ENCODE measurements around the gene STK10.
"Not testable (repeated sequence)": the region's sequence is repeated elsewhere in the genome, so short reads cannot be mapped to it uniquely, and the experiment has no call there.

Gene STK10

DNA sequence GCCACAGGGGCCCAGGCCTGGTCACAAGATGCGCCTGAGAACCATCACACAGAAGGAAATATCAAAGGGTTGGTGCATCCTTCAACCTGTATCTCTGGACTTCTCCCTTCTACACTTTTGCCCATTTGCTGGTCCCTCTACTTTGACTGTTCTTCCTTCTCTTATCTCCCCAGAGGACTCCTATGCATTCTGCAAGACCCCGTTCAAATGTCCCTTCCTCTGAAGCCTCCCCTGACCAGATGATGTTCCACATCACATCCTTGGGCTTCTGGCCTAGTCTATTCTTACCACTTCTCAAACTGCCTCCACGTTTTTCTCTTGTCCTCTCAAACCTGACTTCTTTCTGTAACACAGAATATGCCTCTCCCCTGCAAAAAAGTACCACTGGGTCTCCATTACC is 34.3 kb downstream of the STK10 start:
- TF ChIP-seq CTCF (IDR thresholded peaks at IDR 0.05; ENCODE audit: low read depth, low read length): no peak
- DNase-seq (ENCODE audit: extremely low read depth, low read depth): no peak

DNA sequence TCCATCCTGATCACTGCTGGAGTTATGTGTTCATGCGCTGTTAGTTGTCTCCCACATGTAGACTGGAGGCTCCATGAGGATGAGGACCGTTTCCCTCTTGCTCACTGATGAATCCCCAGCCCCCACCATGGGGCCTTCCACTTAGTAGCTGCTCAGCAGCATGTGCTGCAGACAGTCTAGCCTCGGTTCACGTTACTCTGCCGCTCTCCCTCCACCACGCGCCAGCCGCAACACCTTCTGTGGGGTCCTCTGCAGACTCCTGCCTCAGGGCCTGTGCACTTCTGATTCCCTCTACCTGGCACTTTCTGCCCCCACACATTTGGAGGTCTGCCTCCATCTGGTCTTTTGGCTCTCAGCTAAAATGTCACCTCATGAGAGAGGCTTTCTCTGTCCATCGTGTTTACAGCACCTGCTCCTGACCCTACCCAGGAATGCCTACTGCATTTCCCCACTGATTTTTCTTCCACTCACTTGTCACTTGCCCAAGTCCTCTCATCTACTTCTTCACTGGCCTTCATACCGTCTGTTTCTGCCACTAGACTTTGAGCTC is 36.3 kb downstream of the STK10 start:
- TF ChIP-seq CTCF (IDR thresholded peaks at IDR 0.05; ENCODE audit: low read depth, low read length): no peak

GRCh38 chr5:172150514-172151425 is 37.3 kb downstream of the STK10 start:
- DNase-seq (ENCODE audit: extremely low read depth, low read depth): no peak
- no peak for TF ChIP-seq CTCF (IDR thresholded peaks at IDR 0.05; ENCODE audit: low read depth, low read length)

More for the DNA sequence above, 36.3 kb downstream of the STK10 start:
- no peak for DNase-seq (ENCODE audit: extremely low read depth, low read depth)

- DNase-seq (ENCODE audit: extremely low read depth, low read depth): not testable (repeated sequence)
Measured at GRCh38 chr5:172149481-172149880, 38.5 kb downstream of the STK10 start.

GRCh38 chr5:172149073-172149472 is 39.0 kb downstream of the STK10 start:
- no peak for TF ChIP-seq CTCF (IDR thresholded peaks at IDR 0.05; ENCODE audit: low read depth, low read length)
- no peak for DNase-seq (ENCODE audit: extremely low read depth, low read depth)

- no peak for DNase-seq (ENCODE audit: extremely low read depth, low read depth)
- TF ChIP-seq CTCF (IDR thresholded peaks at IDR 0.05; ENCODE audit: low read depth, low read length): no peak
Measured at GRCh38 chr5:172148381-172148780, 39.6 kb downstream of the STK10 start.

DNA sequence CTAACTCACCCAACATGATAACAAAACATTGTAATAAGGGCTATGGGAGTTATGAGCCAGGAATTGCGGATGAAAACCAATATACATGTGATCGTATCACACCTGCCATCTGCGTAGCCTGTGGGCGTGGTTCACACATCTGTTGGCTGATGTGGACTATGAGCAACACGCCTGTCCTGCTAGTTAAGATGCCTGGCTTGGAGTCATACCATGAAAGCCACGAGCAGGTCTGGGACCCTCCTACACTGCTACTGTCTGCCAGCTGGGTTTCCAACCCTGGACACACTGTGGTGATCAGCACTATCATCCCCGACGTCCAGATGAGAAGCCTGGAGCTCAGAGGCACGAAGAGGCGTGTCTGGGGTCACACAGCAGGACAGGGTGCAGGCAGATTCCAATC is 40.2 kb downstream of the STK10 start:
- DNase-seq (ENCODE audit: extremely low read depth, low read depth): no peak
- no peak for TF ChIP-seq CTCF (IDR thresholded peaks at IDR 0.05; ENCODE audit: low read depth, low read length)
